ENCODE measurements around the gene TOR3A.

Gene TOR3A

DNA sequence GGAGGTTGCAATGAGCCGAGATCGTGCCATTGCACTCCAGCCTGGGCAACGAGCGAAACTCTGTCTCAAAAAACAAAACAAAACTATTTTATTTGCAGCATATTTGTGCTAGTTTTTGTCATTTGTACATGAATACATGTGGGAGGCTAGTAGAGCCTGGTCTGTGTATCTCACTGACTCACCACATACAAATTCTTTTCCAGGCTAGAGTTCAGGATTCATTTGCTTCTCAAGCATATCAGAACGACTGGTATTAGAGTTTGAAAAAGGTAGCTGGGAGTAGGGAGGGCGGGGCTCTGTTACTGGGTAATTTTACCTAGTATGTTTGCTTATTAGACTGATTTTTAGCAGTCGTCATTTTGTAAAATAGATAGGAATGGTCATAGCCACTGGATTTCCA lies 4.5 kb upstream of the TOR3A start:
- DNase-seq: no peak

DNA sequence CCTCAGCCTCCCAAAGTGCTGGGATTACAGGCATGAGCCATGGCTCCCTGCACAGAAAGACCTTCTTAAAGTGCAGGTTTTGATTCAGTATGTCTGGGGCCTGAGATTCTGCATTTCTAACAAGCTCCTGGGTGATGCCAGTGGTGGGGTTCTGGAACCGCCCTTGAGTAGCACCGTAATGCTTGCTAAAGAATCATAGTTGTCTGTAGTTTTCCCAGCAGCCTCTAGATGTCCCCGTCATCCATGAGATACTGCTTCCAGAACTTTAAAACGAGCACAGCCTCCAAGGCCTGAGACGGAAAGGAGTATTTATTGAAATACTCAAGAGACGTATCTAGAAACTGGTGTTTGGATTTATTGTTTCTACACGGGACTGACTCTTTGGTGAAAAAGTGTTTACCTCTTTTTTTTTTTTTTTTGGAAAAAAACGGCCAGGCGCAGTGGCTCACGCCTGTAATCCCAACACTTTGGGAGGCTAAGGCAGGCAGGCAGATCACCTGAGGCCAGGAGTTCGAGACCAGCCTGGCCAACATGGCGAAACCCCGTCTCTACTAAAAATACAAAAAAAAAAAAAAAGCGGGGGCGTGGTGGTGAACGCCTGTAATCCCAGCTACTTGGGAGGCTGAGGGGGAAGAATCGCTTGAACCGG lies 2.6 kb upstream of the TOR3A start:
- DNase-seq: peak; percentile 42

DNA sequence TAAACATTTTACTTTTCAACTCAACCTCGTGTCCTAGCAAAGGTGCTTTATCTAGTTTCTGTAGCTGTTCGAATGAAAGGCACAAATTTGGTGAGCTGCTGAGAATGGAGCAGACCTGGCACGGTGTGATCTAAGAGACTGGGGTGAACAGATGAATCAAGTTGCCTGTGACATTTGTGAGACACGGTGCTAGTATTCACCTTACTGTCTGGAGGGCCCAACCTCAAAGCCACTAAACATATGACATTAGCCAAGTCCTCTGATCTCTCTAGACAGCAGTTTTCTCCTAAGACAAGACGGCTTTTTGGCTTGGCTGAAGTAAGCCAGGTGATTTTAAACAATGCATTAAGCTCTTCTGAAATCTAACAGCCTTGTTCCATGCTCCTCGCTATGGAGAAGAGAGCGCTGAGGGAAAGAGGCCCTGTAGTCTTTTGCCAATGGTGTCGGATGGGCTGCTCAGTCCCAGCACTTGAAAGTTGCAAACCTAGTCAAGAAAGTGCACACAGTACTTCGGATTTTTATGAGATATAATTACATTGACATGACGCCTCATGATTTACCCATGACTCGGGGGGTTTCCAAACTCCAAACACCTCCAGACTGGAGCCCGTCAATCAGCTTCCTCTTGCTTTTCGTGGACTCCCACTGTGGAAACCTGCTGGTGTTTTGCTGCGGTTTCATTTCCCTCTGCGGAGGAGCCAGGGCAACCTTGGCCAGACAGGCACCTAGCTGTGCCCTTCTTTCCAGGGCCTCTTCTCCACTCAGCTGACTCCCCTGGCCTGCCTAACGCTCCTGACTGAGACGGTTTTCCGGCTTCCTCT lies 794 bp upstream of the TOR3A start:
- DNase-seq: no peak

DNA sequence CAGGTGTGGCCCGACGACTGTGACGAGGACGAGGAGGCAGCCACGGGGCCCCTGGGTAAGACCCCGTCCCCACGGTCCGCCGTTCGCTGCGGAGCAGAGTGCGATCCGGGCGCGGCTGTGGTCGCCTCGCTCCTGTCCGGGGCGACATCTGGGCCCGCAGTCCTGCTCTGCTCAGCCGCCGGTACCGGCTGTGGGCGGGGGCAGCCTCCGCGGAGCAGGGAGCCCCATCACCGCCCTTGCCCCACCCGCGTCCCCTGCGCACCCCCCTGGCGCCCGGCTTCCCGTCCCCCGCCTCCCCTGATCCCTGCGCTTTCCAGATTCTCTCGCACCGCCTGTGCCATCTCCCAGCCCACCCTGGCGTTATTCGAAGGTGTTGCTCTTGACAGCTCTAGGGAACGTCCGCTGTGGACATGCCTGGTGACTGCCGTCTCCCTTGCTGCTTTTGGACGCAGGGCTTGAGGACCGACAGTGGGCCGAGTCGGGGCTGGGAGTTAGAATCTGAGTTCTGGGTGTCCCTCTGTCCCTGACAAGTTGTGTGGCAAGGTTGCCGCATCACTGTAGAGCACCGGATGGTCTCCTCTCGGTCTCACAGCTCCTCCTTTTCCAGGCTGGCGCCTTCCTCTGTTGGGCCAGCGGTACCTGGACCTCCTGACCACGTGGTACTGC lies 596 bp downstream of the TOR3A start:
- DNase-seq: peak; percentile 50

DNA sequence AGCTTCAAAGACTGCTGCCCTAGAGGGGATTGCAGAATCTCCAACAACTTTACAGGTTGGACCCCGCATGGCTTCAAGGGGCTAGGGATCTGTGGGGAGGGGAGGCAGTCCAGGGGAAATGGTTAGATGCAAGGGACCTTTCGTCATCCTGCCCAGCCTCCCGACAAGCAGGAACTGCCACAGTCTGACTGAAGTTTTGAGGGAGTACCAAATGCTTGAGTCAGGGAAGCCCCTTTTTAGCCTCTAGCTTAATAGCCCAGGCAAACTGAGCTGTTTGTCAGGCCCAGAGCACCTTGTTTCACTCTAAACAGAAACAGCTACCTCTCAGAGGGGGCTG lies 1.1 kb downstream of the TOR3A start:
- no peak for DNase-seq

DNA sequence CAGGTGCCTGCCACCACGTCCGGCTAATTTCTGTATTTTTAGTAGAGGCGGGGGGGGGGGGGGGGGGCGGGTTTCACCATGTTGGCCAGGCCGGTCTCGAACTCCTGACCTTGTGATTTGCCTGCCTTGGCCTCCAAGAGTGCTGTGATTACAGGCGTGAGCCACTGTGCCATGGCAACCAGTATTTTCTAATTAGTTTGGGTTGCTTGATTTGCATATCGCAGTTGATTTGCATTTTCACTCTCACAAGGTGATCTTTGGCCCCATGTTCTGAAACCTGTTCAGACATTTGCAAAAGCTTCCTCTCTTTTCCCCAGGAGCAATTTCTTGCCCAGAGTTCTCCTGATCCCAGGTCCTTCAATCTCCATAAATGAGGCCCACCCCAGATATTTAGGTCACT lies 1.7 kb downstream of the TOR3A start:
- DNase-seq: no peak

DNA sequence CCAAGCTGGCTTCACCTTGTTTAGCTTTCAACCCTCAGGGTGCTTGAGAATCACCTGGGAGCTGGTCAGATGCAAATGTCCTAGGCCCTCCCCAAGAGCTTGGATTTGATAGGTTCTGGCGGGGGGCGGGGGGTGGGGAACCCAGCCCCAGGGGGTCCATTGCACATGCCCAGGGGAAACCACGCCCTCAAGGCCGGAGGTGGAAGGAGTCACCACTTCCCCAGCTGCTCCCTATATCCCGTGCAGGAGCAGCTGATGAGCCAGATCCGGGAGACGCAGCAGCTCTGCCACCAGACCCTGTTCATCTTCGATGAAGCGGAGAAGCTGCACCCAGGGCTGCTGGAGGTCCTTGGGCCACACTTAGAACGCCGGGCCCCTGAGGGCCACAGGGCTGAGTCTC lies 5.8 kb downstream of the TOR3A start:
- no peak for DNase-seq

DNA sequence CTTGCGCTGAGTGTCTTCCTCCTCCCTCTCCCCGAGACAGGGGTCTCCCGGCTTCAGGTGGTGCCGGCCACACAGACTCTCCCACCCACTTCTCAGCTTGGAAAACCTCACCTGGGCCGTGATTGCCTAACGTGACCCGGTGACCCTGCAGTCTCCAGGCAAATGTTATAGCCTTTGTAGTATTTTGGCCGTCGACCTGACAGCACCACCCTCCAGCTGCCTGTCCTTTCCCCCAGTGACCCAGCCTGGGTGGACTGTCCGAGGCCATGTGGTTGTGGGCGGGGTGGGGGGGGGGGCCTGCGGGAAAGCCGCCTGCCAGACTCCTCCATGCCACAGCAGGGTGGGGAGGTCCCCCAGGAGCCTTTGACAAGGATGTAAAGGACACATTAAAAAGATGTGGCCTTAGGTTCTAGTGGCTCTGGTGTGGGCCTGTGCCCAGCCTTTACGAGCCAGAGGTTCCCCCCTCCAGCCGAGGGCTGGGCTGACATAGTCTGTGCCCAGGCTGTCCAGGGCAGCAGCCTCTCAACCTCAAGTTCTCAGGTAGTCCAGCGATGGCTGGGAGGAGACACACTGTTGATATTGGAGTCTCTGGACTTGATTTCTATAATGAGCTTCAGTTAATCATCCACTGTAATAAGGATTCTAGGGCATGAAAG lies 8.1 kb downstream of the TOR3A start:
- no peak for DNase-seq

DNA sequence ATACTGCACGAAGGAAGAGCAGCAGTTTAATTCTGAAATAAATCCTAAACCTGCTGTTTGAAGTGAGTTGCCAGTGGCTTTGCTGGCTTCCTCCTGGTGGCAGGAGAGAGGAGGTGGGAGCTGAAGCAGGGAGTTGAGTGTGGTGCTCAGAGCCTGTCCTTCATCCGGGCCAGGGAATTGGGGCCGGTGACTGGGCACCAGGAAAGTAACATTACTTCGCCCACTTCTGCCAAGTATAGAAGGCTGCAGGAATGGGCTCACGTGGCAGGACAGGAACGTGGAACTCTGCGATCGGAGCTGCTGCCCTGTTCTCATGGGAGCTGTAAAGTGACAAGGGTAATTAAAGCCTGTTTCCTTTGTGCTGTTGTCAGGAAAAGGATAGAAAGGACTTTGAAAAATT lies 8.7 kb downstream of the TOR3A start:
- no peak for DNase-seq

DNA sequence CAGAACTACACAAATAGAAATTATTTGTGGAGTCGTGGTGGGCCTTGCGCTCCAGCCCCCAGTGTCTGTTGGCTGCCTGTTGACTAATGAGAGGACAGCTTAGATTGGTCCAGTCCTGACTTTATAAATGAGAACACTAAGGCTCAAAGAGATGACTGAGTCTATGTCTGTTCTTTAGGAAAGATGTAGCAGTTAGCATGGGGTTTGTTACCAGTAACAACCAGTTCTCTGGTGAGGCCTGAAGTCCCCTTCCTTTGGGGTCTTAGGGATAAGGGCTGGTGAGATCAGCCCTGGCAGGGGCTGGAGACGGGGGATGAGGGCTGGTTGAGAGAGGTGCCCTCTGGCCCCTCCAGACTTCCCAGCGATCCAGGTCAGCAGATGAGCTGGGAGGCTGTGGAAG lies 9.1 kb downstream of the TOR3A start:
- DNase-seq: no peak

DNA sequence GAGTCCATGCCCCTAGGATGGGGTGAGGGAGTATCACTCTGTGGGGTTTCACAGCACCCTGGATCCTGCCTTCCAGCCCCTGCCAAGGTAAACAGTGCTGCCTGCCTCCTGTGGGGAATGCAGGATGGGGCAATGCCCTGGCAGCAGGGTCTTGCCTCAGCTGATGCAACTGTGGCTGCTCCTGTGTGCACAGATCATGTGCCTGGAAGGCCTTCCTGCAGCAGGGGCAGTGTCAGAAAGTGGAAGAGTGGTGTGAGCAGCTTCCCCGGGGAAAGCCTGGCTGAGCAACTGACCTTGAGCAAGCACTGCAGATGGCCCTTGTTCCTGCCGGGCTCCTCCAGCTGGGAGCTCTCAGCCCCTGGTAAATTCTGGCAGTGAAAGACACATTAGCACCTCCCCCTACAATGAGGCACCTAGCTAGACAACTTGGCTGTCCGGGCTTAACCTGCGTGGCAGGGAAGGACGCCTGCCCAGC lies 9.9 kb downstream of the TOR3A start:
- no peak for DNase-seq

DNA sequence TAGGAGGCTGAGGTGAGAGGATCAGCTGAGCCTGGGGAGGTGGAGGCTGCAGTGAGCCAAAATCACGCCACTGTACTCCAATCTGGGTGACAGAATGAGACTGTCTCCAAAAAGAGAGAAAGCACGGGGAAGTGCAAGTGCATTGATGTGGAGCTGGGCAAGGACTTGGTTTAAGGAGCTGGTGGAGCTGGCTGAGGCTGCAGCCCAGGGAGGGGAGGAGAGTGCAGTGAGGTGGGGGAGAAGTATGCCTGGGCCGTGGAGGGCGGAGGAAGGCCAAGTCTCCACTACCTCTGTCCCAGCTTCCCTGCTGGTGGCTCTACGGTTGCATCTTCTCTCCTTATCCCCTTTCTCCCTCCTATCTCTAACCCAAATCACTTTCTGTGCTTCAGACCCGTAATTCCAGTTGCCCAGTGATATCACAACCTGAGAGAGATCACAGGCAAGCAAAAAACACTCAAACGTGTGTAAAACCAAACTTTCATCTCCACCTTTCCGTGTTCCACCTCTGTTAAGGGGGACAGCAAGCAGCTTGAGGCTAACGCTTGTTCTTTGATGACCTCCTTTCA lies 11.1 kb downstream of the TOR3A start:
- no peak for DNase-seq

DNA sequence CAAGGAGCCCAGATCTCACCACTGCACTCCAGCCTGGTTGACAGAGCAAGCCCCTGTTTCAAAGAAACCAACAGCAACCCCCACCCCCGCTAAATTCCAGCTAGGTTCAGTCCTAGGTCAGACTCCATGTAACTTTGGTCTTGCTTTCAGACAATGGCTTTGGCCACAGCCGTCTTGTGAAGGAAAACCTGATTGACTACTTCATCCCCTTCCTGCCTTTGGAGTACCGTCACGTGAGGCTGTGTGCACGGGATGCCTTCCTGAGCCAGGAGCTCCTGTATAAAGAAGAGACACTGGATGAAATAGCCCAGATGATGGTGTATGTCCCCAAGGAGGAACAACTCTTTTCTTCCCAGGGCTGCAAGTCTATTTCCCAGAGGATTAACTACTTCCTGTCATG lies 12.9 kb downstream of the TOR3A start:
- no peak for DNase-seq

DNA sequence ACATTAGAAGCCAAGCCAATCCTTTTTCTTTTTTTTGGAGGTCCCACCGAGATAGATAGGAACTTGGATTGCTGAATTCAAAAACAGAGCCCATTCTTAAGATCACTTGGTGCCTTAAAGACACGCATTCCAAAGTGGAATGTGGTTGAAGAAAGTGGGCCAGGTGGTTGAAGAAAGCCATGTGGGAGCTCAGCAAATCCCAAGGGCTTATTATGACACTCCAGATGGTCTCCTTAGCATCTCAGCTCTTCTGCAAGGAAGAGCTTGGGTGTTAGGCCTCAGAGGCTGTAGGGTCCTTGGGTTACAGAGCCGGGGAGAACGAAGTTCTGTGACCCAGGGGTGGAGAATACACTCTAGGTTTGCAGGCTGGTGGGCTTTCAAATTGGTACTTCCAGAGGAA lies 13.5 kb downstream of the TOR3A start:
- no peak for DNase-seq

DNA sequence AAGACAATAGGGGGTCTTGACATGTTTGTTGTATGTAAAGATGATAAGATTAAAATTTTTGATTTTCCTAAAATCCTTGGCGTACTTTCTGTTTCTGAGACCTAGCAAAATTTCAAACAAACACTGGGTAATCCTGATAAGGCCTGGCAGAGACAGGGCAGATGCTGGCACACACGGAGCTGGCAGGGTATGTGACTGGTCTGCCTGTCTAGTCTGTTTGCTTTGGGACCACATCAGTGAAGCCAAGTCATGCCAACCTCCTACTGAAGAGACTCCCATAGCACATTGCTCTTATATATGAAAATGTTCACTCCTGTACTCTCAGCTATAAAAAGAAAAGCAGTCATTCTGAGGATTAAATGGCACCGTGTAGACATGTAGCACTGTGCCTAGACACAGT lies 14.1 kb downstream of the TOR3A start:
- DNase-seq: no peak

DNA sequence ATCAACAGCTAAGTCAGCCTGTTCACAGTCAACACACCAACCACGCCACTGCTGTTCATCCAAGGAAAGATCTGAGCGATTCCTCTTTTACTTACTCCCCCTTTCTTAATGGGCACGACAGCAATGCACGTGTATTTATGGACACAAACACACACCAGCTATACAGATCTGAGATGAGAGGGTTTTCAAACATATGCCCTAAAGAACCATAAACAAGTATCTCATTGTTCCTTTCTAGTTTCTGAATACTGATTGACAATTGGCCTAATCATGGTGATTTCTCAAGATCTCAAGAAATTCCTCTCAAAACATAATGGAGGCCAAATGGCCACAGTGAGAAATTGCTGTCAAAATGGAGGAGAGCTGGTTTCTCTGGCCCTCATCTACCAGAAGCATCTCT lies 18.0 kb downstream of the TOR3A start:
- DNase-seq: no peak

DNA sequence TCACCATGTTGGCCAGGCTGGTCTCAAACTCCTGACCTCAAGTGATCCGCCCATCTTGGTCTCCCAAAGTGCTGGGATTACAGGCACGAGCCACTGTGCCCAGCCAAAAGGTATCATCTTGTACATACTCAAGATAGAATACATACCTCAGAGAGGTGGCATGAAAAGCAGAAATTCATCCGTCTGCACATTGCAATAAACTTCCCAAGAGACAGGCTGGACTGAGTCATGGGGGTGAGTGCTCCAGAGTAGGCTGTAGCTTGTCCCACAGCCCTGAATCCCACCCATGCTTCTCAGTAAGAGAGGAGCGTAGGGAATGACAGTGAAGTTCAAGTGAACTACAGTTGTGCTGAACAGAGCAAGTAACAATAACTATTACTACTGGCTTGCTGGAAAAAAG lies 19.7 kb downstream of the TOR3A start:
- no peak for DNase-seq

DNA sequence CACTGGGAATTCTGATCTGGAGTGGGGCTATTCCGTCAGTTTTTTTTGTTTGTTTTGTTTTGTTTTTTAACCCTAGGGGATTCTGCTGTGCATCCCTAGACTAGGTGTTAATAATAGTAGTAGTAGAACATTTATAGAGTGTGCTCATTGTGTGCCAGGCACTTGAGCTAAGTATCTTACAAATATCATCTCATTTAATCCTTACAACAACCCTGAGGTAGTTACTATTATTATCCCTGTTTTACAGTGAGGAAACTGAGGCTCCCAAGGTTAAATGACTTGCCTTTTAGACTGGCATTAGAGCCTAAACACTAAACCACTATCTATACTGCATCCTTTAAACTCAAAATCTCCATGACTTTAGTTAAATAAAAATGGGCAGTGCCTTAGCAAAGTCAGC lies 22.1 kb downstream of the TOR3A start:
- DNase-seq: no peak

DNA sequence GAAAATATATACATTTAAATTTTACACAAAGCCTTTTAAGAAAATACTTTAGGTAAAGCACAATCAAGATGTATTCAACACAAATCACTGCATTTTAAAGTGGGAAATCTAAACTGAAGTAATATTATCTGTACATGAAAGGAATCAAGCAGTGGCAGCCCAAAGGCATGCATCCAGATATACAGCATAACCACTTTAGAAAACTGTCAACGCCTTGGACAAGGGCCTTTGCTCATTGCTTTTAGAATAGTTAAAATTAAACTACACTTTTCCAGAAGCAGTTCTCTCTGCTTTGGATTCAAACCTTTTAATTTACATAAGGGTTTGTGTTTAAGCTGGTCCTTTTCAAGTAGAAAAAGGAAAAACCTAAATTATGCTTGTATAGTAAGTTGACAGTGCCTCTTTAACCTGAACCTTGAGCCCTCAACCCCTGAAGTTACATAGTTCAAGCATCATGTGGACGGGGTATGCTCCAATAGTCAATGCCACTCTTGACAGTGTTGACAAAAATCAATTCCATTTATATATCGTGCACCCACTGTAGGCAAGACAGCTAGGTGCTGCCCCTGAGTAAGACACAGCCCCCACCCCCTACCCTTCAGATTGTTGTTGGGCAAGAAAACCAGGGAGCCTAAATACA lies 22.9 kb downstream of the TOR3A start:
- no peak for DNase-seq

DNA sequence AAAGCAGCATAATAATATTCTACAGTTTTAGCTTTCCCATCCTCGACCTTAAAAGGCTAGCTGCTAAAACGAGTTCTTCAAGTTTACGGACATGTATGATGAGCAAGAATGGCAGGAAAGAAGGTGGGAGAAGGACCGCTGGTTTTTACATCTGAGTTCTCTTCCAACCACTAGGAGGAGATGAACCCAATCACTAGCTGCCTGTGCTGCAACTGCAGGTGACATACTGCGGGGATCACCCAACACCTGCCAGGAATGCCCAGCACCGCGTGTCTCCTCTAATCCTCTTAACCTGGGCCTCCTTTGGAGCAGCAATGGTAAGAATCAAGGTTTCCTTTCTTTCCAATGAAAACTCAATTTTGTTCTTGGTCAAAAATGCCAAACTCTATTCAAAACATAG lies 23.5 kb downstream of the TOR3A start:
- DNase-seq: no peak

DNA sequence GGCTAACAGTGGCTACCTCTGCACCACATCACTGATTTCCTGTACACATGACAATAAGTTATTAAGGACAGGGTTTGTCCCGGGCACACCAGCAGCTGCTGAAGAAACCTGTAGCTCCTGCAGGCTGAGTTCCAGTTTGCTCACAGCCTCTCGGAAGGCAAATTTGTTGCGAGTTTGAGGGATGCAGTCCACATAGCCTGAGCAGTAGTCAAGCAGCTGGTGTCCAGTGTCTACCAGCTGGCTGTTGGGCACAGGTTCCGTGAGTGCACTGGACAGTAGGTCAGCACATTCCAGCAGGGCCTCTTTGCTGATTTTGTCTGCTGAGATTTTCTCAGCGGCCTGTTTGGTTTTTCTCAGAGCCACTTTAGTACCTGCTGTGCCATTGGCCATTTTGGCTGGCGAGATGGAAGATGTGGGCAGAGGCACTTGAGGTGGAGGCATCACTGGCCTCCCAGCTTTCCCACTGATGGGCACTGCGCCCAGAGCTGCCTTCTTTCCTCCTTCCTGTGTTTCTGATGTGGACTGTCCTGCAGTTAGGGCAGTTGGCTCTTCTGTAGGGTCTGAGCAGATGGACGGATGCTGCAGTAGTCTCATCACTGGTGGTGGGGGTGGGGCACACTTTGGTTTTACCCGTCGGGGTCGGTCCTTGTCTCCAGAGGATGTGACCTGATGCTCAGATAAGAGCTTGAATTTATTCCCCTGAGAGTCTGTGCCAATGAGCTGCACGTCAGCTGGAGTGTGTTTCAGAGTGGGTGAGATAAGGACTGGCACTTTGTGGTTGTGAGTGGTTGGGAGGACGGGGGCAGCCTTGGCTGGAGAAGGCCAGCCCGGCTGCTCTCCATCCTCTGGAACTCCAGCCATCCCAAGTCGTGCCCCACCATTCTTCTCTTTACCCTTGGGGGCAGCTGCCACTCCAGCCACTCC lies 26.1 kb downstream of the TOR3A start:
- no peak for DNase-seq

DNA sequence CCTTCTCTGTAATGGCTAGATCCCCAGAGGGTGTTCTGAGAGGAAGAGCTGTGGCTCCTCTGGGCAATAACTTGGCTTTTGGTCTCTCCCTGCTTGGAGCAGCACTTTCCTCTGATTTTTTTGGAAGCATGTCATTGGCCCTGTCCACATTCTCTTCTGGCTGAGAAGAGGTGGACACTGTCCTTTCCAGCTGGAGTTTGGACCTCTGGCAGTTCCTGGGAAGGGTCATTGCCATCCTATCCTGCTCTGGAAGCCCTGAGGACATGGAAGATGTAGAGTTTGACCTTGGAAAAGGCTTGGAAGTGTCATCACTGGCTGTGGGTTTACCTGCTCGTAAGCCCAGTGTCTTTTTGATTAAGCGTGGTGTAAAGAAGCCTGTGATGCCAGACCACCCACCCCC lies 26.8 kb downstream of the TOR3A start:
- DNase-seq: no peak
